Renal cortex interstitium (tissue), 11 donors: ENCODE measurements around the gene MT1H. TPM values are rescaled to one million over a fixed set of nuclear protein-coding genes. Genes with fewer than 3 reads are reported as not detected.

Experiments used
- DNase-seq, 11 donors: peaks; one replicate each; pipeline ENCODE4 v3.0.0-alpha.2; 2013; ENCODE audit warnings: low read depth in 9 of 11, low spot score in 4 of 11; ENCODE audit errors: extremely low read depth in 1 of 11
- polyA plus RNA-seq, 3 donors: library from polyadenylated mRNA; unstranded; fragments of 120-200 nt; gene quantifications; one replicate each; pipeline ENCODE4 v1.2.1, GENCODE V29; 2013; ENCODE audit not compliant: insufficient read length in 3 of 3

The MT1H gene
- polyA plus RNA-seq, 3 donors = 4.5 to 25.2 (median 12.1) TPM

GRCh38 chr16:56679078-56679730 lies 9.6 kb downstream of the MT1H start:
- no peak for DNase-seq

GRCh38 chr16:56679818-56680217 lies 10.2 kb downstream of the MT1H start:
- no peak for DNase-seq

GRCh38 chr16:56681939-56682702 lies 12.5 kb downstream of the MT1H start, which contains the start of gene MT1X:
Gene MT1X, plus strand, starts transcription at chr16:56682470. Its CDS starts 71 bp downstream, at chr16:56682541.
- peak; percentile 49 to 82 (median 73) for DNase-seq

- DNase-seq = no peak
Observed at GRCh38 chr16:56682703-56683397, 13.2 kb downstream of the MT1H start.

- DNase-seq = no peak
Observed at GRCh38 chr16:56683424-56684172, 14.0 kb downstream of the MT1H start.

GRCh38 chr16:56684256-56684925 lies 14.8 kb downstream of the MT1H start:
- DNase-seq = no peak

GRCh38 chr16:56684926-56685590 lies 15.4 kb downstream of the MT1H start:
- DNase-seq = no peak

GRCh38 chr16:56686758-56687157 lies 17.1 kb downstream of the MT1H start:
- DNase-seq = no peak

- no peak for DNase-seq
Observed at GRCh38 chr16:56688762-56689161, 19.1 kb downstream of the MT1H start.

GRCh38 chr16:56689171-56689570 lies 19.6 kb downstream of the MT1H start:
- no peak for DNase-seq

- DNase-seq = no peak
Observed at GRCh38 chr16:56690420-56691122, 21.0 kb downstream of the MT1H start.

GRCh38 chr16:56691885-56692284 lies 22.3 kb downstream of the MT1H start:
- DNase-seq = peak in 3 of 11 donors; percentile 26 to 50 (median 40)

- DNase-seq = no peak
Observed at GRCh38 chr16:56695246-56695645, 25.6 kb downstream of the MT1H start.

- no peak for DNase-seq
Observed at GRCh38 chr16:56697456-56698155, 28.0 kb downstream of the MT1H start.

- DNase-seq = no peak
Observed at GRCh38 chr16:56700195-56700594, 30.6 kb downstream of the MT1H start.

- no peak for DNase-seq
Observed at GRCh38 chr16:56700631-56701030, 31.0 kb downstream of the MT1H start.

GRCh38 chr16:56701534-56701933 lies 31.9 kb downstream of the MT1H start:
- DNase-seq = no peak
